Measurements from ENCODE around the gene MGAT3.
A peak's percentile ranks its signal among the peaks of the same experiment; 100 is the strongest.

The MGAT3 gene

DNA sequence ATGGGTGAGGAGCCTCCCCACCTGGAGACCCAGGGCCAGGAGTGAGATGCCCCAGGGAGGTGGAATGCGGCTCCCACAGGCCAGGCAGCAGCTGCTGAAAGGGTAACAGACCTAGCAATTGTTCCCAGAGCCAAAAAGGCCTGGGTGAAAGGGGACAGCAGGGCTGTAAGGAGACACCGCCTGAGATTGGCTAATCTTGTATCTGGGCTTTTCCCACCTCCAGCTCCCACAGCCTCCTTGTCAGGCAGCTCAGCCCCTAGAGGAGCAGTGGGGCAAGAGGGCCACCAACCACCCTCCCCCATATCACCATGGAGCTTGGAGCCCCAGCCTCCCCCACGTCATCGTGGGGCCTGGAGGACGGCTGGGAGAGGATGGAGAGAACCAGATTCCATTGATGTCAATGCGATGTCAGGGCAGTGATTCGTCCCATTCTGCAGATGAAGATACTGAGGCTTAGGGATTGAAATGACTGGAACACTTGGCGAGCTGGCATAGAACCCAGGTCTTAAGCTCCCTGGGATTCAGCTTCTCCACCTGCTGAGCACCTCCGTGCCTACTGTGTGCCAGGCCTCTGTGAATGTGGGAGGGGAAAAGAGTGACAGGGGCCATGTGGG lies 2.9 kb upstream of the MGAT3 start:
- DNase-seq: no peak

DNA sequence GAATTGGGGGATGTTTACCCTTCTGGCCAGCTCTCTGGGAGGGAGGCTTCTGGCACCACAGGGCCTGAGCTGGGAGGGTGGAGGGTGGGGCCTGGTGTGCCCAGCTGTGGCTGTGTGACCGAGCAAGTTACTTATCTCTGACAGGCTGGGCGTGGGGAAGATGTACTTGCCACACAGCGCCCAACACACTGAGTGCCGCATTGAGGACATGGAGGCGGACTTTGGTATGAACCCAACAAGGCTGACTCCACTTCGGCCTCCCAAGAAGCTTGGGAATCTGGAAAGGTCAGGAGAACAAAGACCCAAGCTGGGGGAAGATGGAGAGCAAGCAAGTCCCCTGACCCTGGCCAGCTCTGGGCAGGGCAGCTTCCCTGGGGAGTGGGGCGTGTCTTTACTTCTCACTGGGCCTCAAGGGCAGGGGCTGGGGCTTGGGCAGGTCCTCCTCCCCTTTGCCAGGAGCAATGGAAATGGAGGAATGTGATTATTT lies 2.4 kb upstream of the MGAT3 start:
- DNase-seq: no peak

DNA sequence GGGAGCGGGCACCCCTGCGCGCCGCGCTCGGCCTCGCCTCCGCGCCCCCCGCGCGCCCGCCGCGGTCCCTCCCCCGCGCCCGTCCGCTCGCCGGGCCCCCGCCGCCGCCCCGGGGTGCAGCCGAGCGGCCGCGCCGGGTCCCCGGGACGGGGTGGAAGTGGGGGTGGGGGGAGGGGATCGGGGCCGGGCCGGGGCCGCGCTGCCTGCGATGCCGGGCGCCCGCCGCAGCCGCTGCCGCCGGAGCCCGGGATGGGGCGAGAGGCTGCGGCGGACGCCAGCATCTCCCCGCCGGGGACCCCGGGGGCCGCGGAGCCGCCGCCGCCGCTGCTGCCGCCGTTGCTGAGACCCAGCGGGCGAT lies 365 bp downstream of the MGAT3 start:
- no peak for DNase-seq

DNA sequence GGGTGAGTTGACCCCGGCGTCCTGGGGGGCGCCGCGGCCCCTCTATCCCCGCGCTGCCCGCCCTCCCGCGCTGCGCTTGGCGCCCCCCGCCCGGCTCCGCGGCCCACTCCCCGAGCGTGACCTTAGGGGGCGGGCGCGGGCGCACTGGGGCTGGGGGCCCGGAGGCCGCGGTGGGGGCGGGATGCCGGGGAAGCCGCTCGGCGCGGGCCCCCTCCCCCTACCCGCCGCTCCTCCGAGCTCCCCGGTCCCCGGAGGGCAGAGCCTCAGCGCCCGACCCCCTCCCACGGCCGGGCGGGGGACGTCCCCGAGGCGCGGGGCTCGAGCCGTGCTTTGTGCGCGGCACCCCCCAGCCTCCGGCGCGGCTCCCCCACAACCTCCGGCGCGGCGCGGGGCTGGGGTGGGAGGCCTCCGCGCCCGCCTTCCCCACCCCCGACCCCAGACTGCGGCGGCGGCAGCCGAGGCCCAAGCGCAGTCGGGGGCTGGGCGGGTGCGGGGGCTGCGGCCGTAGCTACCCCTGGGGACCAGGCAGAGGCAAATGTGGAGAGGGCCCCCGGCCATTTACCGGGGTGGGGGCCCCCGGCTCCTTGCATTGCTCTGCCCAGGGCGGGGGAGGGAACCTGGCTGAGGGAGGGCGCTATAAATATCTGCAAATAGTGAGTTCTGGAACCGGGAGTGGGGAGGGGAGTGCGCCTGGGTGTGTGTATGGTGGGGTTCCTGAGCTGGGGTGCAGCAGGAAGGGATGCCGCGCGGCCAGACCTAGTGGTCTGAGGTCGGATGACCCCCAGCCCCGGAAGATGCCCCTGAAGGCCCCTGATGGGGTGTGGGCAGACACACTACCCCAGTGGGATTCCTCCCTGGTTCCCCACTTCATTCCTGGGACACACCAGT lies 988 bp downstream of the MGAT3 start:
- DNase-seq: no peak

DNA sequence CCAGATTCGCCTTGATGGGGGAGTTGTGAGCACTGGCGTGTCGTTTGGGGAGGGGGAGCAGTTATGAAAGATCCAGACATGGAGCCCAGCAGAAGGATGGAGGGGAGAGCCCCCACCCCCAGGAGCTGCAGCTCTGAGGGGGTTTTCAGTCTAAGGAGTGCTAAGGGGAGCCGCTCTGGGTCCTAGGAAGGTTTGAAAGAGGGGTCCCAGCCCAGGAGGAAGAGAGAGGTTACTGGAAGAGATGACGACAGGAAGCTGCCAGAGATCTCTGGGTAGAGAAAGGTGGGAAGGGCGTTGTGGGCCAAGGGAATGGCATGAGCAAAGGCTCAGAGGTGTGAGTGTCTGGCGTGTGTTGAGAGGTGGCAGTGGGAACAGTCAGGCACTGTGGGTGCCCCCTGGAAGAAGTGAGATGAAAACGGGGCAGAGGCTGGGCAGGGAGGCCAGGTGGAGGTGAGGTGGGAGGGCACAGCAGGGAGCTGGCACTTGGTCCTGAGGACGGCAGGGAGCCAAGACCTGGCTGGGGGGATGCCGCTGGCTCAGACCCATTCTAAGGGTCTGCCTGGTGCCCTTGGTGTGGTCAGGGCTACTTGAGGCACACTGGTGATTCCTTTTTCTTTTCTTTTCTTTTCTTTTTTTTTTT lies 1.8 kb downstream of the MGAT3 start:
- DNase-seq: no peak

DNA sequence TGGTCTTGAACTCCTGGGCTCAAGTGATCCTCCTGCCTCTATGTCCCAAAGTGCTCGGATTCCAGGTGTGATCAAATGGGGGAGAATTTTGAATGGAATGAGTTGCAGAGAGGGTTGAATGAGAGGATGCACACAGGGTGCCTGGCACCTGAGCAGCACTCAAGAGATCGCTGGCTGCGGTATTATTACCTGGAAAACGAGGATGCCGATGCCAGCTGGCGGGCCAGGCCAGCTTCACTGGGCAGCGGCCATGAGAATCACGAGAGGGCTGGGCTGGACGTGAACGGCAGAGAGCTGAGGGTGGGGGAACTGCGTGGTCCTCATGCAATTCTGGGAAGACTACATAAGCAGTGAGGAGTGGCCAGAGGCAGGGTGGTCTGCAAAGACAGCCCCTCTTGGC lies 2.9 kb downstream of the MGAT3 start:
- no peak for DNase-seq

DNA sequence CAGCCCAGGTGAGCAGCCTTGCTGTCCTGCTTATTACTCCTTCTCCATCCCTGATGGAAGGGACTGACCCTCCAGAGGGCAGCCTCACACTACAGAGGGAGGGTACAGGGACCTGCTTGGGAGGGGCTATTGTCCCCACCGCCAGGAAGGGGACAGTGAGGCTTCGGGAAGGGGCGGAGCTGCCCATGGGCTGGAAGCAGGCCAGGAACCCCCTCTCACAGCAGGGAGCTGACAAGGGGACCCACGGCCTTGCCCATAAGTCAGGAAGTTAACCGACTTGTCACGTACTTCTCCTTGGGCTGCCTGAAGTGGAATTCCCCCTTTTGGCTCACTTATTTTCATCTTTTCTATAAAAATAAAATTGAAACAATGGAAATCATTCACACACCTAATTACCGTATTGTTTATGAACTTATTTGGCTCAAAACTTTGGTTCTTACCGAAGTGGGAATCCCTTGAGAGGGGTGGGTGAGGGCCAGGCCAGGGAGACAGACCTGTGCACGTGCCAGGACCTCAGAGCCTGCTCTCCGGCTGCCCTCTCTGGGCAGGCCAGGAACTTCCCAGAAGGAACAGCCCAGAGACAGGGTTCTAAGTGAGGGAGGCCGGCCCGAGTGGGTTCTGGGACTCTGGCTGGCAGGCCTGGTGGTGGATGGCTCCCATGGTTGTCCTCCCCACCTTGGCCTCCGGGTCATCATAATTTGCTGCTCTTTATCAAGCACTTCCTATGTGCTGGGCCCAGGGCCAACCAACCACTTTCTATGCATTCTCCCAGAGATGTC lies 5.8 kb downstream of the MGAT3 start:
- no peak for DNase-seq

DNA sequence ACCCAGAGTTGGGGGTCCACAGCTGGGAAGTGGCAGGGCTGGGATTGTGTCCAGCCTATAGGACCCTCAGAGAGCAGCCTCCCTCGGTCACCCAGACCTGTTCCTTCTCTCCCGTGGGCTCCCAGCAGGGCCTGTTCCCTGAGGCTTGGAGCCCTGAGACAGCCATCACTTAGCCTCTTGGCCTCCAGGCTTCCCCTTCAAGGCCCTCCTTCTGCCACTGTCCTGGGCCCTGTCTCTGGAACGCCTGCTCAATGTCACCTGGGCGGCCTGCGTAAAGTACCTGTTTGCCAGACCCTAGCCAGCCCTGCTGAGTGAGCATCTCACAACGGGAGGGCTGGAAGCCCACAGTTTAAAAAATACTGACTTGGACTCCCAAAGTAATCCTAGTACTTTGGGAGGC lies 6.5 kb downstream of the MGAT3 start:
- no peak for DNase-seq

DNA sequence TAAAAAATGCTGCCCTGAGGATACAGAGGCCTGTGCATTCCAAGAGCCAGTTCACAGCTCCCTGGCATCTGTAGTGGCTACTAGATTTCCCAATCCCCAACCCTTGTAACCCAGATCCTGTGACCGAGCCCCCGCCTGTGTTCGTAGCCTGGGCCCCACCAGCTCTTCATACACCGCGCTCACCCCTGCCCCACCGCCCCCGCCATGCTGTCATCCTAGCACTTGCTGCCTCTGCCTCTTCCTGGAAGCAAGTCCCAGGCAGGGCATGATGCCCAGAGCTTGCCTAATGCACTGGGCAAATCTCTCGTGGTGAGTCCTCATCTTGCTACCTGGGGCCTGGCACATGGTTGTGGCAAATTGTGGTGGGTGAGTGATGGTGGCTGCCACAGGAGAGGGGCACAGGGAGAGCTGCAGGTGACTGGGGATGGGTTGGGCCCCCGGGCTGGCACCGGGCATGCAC lies 7.1 kb downstream of the MGAT3 start:
- DNase-seq: no peak

DNA sequence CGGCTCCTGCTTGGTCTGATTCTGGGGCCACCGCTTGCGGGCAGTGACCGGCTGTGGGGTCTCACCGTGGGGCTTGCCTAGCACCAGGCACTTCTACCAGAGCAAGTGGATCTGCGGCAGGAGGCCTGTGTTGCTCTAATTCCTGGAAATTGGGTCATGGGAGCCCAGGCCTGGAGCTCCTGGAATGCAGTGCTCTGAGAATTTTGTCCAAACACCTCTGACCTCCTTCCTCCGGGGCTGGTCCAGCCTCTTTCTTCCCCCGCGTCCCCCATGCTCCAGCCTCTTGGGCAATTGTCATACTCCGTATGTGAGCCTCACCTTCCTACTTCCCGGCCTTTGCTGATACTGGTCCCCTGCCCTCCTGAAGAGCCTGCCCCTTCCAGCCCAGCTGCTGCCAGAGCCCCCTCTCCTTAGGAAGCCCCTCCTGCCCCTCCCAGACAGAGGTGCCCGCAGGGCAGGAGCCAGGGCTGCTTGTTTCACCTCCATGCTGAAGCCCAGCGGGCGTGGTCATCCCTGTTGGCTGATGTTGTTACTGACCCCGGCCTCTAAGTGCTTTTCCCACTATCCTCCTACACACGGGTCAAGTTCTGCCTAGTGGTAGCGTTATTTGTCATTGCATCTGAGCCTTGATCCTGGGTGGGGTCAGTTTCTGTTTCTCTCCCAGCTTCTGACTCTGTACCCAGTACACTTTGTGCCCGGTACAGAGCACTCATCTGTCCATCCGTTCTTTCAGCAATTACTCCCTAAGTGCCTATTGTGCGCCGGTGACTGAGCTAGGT lies 9.6 kb downstream of the MGAT3 start:
- DNase-seq: no peak

DNA sequence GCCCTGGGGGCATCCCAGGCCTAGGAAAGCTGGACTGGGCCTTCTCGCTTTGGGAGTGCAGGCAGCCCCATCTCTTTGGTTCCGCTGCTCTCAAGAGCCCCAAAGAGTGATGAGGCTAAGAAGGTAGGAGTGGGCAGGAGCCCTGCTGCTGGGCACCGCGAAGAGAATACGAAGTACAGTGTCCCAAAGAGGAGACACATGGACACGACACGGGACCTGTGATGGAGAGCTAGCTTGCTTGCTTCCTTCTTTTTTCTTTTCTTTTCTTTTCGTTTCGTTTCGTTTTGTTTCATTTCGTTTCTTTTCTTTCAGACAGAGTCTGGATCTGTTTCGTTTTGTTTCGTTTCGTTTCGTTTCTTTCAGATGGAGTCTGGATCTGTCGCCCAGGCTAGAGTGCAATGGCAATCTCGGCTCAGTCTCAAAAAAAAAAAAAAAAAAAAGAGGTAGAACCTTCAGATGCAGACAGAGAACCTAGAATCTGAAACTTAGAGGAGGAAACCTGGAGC lies 10.6 kb downstream of the MGAT3 start:
- DNase-seq: no peak

DNA sequence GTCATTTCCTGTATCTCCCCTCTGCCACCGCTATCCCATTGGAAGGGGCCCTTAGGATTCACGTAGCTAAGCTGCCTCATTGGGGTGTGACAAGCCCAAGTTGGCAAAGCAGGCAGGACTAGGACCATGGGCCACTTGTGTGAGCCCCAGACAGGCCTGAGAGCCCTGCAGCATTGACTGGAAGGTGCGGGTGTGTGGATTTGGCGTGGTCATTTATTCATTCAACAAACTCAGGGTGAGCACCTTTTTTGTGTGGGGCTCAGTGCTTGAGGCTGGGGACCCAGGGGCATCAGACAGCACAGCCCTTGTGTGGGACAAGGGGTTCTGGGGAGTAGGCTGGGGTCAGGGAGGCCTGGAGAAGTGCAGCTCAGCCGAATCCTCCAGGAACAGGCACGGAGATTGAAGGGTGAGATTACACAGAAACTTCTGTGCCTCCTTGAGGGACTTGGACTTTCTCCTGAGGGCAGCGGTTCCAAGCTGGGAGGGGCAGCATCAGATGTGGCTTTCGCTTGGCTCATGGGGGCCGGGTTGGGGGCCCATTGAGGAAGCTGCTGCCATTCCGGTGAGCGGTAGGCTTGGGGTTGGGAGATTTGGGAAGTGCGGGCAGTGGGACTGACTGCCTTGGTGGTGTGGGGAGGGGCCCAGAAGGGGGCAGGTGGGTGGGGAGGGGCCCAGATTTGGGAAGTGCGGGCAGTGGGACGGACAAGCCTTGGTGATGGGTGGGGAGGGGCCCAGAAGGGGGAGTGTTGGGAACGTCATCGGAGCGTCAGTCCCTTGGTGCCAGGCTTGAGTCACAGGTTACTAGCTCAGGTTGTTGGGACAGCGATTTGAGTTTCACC lies 11.9 kb downstream of the MGAT3 start:
- DNase-seq: no peak

DNA sequence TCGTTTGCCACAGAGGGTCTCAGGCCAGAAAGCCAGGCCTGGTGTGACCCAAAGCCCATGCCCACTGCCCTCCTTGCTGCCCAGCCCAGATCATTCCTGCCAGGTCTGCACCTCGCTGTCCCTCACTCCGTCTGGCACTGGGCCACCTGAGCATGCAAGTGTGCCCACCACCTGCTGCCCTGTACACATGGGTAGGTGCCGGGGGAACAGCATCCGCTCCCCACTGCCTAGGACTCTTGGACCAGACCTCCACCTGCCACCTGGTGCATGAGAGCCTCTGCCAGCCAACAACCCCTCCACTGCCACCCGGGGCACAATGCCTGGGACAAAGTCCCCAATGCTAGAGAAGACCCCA lies 12.5 kb downstream of the MGAT3 start:
- no peak for DNase-seq

DNA sequence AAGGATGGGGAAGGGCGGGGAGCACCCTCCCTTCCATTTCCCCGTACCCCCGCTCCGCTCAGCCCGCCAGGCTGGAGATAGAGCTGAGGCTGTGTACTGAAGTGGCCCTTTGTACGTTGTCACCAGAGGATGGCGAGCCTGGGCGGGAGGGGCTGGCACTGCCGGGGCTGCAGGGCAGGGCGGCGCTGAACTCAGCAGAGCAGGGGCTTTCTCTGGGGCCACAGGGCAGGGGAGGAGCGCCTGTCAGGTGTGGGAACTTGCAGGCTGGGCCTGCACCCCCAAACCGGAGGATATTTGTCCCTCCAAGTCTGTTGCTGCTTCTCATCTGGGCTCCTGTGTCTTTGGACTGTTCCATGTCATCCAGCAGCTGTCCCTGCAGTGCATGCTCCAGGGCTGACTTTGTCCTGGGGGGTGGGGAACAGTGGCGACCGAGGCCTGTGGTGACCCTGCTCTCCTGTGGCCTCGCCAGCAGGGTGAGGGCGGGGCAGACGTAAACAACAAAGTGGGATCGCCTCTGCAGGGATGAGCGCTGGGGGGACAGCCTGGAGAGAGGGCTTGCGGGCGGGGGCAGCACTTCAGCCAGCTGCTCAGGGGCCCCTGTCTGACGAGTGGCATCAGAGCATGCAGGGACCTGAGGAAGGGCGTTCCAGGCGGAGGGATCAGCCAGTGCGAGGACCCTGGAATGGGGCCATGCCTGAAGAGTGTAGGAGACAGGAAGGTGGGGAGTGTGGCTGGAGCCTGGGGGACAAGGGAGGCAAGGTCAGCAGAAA lies 13.1 kb downstream of the MGAT3 start:
- DNase-seq: no peak

DNA sequence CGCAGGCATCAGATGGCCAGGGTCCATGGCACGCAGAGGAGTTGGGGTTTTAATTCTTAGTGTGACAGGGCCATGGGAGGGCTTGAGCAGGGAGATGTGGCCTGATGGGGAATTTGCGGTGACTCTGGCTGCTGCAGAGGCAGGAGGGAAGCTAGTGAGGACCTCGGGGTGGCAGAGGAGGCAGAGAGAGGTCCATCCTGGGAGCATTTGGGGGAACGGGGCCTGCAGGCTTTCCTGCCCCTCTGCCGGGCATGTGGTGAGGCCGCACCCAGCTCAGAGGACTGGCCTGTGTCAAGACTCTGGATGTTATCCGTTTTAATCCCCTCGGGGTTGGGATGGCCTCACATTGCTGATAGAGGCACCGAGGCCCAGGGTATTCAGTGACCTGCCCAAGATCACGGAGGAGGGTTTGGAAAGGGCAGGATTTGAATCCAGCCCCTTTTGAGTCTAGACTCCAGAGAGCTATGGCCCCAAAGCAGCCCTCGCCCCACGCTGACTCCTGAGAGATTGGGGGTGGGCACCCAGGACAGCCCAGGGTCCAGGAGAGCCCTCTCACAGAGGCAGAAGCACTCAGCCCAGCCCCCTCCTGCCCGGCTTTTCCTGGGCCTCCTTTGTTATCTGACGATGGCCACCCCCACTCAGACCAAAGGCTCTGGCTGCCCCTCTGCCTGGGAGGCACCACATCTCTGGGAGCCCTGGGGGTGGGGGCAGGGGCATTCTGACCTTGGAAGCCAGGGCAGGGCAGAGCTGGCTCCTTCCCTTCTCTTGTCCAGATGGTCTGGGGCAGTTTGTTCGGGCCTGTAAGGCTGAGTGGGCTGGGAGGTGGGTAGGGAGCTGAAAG lies 13.9 kb downstream of the MGAT3 start:
- DNase-seq: no peak

DNA sequence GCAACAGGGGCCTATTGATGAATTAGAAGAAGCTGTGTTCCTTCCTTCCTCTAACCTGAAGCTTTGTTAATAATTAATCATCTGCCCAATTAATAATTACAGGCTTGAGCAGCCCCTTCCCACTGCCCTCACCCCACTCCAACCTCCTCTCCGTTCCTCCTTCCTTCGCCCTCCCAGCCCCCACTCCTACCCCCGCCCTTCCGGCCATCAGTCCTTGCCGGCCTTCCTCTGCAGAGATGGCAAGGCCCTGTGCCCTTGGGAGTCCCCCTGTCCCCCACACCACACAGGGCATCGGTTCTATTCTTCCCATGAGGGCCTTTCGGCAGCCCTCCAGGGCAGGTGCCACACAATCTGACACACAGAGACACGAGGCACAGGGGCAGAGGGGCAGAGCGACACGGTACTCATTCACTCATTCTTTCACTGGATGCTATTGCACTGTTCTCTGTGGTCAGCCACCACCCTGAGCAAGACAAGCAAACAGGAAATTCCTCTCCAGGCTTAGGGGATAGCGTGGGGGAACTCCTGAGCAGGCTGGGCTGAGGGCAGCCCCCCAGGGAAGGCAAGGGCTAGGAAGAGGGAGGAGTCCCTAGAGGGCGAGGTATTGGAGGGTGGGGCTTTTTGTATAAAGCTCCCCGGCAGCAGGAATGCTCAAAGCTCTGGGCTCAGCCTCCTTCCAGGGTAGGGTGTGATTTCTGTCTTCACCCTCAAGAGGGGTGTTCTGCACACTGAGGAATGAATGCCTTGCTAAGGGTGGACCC lies 14.7 kb downstream of the MGAT3 start:
- DNase-seq: peak; percentile 35

DNA sequence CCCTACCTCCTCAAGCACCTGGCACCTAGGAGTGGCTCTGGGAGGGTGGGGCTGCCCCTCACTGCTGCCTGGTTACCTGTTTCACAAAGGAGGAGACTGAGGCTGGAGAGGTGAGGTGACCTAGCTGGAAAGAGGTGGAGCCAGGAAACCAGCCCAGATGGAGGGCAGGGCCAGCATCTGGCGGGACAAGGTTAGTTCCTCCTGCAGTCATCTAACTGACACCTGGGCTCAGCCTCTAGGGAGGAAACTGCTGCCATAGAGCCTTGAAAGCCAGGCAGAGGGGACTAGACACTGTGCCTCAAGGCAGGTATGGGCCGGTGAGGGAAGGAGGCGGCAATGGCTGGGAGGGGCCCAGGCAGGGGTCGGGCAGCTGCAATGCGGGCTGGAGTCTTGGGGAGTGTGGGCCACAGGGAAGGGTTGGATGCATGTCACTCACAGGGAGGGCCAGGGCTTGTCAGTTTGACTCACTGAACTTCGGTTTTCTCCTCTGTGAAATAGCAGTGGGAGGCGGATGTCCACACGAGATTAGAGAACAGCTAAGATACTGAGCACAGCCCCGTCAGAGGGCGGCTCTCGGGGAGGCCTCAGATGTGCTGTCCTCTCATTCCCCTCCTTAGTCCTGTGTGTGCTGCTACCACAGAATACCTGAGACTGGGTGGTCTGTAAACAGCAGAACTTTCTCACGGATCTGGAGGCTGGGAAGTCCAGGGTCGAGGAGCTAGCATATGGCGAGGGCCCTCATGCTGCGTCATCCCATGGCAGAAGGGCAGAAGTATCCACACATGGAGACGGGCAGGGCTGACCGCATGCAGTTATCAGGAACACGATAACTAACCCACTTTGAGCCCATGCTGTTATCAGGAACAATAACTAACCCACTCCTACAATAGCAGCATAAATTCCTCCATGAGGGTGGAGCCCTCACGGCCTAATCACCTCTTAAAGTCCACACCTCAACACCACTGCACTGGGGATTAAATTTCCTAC lies 16.1 kb downstream of the MGAT3 start:
- DNase-seq: no peak

Data from amniotic stem cell (primary cell).